Measurements from ENCODE around the gene ROBO1. TPM values are rescaled to one million over a fixed set of nuclear protein-coding genes. Genes with fewer than 3 reads are reported as not detected.
A peak's percentile ranks its signal among the peaks of the same experiment; 100 is the strongest.
"Not testable (repeated sequence)": the region's sequence is repeated elsewhere in the genome, so short reads cannot be mapped to it uniquely, and the experiment has no call there.

The ROBO1 gene
- polyA plus RNA-seq, 10 donors = 36.1 to 76.7 (median 43.2) TPM

DNA sequence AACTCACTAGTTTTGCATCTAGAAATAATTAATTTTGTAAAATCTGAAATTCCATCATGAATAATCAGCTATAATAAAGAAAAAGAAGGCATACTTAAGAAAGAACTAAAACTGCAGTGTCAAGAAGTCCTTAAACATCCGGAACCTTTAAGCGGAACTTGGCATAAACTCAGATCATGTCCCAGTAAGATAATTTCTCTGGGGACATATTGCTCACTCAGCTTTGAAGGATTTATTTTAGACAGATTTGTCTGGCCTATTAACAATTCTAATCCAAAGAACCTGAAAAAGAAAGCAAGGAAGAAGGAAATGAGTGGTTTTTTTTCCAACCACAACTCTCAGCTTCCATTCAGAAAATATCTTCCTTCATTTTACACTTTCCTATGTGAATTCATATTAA is 850.3 kb downstream of the ROBO1 start:
- peak in 1 of 3 donors; percentile 17 for DNase-seq

DNA sequence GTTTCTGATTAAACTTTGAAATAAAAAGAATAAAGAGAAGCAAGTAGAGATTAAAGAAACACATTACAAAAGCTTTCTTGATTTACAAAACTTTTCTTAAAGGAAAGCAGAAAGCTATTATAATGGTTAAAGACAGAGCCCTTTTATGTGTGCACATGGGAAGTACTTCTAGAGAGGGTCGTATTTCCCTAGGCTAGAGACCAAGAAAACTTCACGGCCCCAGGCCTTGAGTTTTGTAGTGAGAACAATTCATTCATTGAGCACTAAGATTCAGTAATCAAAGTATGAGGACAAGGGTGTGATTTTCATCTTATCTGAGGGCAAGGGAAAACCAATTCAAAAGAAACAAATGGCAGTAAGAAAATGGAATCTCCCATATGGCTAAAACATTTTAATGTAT is 854.1 kb downstream of the ROBO1 start:
- DNase-seq = no peak

DNA sequence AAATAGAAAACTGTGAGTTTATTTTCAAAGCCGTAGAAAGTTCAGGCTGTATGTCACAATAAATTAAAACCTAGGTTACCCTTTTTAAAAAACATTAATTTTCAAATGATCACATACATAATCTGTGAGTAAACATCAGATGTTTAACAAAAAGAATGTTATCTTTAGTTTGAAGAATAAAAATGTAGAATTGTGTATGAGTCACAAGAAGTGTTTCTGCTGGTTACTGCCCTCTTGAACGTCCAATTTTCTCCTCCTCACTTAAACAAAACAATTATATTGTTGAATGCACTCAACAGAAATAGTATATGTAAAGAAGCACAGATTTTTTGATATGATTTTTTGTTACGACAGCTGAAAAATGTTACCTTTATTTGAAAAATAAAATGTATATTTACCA is 855.1 kb downstream of the ROBO1 start:
- DNase-seq = no peak

DNA sequence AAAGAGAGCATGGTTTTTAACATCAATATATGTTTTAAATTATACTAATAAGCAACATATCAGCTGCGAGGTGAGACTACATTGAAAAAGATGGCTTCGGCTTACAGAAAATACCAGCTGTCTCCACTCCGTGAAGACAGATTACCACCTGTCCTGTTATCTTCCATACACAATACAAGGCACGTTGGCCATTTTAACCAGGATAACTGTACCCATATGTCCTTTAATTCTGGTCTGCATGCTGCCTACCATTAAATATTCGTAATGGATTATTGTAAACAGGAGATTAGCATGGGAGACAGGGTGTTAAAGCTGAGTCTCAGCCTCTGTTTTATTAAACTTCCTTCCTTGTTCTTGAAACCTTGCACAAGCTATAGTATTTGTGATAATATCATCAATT is 855.5 kb downstream of the ROBO1 start:
- DNase-seq = no peak

DNA sequence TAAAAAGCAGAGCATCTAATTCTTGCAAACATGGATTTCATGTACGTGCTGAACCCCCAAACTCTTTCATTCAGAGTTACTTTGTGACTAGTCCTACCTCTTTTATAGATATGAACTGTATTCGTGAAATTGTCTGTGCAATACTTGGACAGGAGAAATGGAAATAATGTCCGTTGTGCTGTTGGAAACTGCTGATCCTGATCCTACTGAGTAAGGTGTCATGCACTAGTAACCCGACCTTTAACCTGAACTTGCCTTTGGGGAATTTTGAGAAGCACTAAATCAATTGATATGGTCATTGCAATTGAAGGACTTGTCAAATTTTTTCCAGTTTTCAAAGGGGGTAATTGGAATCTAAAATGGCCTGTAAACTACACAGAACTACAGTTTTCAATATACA is 856.4 kb downstream of the ROBO1 start:
- DNase-seq = no peak

DNA sequence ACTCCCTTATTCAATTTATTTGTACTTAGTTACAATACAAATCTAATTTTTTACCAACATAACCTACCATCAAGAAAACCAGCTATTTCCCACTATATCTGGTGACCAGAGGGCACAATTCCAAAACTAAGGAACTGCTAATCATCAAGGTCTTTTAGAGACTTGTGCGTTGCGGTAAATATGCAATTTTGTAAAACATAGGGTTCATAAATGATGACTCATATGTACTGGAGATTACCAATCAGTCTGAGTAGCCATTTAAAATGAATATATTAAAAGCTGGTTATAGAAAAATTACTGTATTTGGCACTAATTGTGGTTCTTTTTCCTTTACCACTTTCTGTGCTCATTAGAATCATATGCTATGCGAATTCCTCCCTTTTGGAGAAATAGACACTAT is 859.6 kb downstream of the ROBO1 start:
- DNase-seq = no peak

DNA sequence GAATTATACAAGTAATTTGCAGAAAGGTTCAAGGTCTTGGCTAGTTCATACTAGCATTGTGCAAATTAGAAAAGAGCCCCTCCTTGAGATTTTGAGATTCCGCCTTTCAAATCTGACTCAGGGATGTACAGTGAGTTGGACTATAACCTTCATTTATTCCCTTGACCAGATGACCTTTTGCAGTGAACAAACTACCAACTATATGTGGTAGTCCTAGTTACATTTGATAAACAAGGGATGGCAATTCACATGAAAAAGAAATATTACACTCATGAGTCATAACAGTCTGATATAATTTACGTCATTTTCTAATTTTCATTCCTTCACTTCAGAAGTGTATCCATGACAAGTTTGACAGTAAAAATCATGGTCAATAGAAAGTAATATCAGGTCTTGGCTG is 860.4 kb downstream of the ROBO1 start:
- no peak for DNase-seq

DNA sequence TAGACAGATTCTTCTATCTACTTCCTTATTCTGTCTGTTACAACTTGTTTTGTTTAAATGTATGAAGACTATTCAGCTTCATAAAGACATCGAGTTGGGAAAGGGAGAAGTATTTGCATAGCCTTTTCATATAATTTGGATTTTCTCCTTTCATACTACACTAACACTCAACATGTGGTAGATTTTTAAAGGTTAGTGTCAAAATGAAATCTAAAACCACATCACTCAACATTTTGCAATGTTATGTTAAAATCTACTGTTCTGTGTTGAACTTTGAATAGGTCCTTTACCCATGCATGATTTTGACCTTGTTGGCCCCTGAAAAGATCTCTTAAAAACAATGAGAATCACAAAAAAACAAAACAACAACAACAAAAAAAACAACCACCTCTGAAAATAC is 860.9 kb downstream of the ROBO1 start:
- no peak for DNase-seq

DNA sequence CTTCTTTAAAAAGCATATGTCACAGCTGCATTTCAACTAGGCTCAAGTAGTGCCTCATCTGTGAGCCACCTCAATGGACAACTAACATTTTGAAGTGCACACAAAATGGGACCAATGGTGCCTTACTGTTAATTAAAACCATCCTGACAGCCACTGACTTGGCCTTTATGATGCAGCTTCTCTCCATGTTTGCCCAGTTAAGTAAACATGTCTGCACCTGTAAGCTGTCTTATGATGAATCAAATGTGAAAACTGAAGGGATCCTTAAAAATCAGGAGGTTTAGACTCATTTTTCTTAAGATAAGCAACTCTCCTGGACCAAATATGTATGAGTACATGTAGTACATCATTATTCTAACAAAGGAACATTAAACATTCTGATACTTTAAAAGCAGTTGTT is 861.6 kb downstream of the ROBO1 start:
- no peak for DNase-seq

DNA sequence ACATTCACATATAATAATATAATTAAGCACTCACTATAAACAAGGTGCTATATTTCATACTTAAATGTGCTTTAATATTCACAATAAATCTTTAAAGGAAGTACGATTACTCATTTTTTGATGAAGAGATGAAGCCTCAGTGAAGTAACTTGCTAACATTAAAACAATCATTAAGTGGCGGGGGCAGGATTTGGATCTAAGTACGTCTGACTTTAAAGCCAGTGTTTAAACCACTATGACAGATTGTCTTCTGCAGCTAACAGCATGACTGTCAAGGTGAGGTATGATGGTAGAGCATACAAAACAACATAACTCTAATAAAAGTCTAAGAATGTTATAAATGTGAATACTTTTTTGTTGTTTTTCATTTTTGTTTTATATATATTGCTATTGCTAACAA is 862.1 kb downstream of the ROBO1 start:
- DNase-seq = no peak

DNA sequence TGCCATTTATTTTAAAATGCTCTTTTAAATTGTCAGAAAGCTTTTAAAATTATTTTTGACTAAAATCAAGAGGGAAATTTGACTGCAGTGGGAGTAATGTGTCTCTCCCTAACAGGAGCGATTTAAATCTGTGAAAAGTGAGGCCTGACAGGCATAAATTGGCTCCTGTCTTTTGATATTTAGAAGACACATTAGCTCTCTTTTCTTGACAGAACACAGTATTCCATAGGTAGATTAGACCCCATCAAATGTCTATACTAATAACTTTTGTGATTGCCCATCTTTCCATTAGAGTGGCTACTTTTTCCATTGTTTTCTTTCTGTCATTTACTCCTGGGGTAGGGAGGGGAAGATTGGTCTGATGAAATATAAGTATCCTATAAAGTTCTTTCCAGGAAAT is 866.3 kb downstream of the ROBO1 start:
- DNase-seq = no peak

DNA sequence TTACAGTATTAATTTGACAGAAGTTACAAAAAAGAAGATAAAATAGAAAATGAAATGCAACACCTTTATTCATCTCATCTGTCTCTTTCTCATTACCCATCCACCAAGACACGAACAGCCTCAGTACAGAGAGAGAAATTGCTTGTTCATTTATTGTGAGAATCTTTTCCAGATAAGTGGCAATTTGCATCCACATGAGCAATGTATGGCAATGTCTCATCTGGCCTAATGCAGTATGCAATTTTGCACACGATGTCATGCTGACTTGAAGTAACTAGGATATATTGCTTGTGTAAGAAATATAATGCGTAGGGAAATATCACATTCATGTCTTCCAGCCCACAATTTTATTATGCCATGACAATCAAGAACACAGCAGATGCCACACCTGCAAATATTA is 866.9 kb downstream of the ROBO1 start:
- DNase-seq = no peak

DNA sequence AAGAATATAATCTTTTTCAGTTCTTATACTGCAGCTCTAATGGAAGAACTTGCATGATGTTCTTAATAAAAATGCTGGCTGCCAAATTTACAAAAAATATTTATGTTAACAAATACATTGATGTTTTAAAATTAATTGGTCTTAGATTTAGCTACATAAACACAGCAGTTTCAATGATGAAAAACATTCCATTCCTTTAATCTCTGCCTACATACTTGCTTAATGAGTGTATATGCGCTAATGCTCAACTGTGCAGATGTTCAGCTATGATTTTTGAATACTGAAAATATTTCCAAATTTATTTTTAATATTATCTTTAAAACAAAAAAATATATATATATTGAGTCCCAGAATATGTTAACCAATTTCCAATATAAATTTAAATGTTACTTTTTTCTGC is 867.4 kb downstream of the ROBO1 start:
- no peak for DNase-seq

DNA sequence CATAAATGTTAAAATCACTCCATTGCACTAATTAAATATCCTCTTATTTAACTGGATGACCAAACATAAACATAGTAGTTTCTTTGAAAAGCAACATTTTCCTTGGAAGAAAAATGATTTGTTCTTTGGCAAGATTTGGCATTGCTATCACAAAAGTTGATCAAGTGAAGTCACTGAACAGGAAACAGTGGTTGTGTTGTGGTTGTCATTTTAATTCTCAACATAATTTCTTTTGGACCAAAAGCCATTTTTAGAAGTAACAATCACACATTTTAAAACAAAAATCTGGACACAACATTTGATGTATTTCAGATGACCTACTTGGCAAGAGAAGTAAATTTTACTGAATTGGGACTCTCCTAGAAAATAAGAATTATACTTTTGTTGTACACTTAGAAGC is 872.3 kb downstream of the ROBO1 start:
- no peak for DNase-seq

DNA sequence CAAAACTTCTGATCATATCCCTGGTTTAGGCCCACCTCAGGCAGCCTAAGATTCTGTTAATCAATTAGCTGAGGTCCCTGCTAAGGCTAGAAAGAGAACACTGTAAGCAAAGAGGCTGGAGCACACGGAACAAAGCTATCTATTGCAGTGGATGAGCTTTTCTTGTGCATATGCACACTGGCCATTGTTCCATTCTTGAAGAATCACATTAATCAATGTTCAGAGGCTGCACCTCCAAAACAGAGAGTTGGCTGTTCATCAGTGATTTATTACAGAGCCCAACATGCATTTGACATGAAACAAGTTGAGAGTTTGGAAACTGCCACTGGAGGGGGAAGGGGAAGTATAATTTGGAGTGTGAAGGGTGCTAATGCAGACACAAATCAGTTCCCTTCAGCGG is 873.0 kb downstream of the ROBO1 start:
- no peak for DNase-seq

DNA sequence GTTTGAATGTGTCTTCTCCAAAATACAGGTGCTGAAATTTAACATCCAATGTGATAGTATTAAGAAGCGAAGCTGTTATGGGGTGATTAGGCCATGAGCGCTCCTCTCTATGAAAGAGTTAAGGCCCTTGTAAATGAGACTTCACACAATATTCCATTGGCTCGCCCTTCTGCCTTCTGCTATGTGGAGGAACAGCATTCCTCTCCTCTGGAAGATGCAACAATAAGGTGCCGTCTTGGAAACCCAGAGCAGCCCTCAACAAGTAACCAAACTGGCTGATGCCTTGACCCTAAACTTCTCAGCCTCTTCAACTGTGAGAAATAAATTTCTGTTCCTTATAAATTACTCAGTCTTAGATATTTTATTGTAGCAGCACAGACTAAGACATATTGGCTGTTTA is 874.6 kb downstream of the ROBO1 start:
- no peak for DNase-seq

DNA sequence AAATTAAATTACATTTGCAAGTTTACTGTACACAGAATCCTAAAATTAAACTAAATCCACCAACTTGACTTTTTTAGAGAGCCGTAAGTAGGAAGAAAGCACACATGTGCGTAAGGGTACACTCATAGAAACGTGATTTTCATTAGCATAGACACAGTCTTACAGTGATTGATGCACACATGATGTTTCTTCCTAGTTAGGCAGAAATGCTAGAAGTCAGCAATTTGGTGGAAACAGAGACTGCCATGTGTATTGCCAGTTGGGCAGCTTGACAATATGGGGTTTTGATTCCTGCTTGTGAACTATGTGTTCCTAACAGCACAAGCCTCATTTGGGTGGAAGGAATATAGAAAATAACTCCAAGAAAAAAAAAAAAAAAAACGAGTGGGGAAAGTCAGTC is 878.5 kb downstream of the ROBO1 start:
- DNase-seq = no peak

DNA sequence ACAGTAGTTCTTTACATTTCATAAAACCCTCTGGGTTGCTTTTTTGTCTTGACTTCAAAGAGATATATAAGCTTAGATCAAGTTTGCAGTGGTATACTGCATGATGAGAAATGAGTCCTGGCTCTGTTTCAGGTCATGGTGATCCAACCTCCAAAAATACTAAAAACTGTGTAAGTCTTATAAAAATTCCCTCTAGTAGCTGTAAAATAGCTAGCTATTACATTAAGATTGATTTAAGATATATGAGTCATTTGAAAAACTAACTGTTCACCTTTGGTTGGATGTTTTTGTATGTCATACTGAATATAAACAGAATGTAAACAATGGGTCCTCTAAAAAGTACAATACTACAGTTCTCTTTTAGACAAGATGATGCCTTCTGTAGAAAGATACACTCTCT is 879.2 kb downstream of the ROBO1 start:
- DNase-seq = no peak

DNA sequence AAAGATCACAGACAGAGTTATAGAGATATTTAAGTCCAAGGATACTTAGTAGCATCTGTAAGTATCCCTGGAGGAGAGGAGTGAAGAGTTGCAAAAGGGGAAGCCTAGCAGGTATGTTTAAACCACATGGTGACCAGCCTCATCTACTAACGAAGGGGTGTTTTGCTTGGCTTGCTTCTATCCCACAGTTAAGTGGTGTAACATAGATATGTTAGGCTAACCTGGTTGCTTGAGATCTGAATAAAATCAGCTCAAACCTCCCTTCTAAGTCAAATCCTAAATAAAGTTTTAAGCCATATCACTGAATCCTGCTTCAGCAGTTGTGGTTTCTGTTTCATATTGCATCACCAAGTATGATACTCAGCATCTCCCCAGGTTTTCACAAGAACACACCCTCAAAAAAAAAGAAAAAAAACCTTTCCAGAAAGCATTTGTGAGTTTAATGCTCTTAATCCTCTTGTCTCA is 880.2 kb downstream of the ROBO1 start:
- DNase-seq = no peak

DNA sequence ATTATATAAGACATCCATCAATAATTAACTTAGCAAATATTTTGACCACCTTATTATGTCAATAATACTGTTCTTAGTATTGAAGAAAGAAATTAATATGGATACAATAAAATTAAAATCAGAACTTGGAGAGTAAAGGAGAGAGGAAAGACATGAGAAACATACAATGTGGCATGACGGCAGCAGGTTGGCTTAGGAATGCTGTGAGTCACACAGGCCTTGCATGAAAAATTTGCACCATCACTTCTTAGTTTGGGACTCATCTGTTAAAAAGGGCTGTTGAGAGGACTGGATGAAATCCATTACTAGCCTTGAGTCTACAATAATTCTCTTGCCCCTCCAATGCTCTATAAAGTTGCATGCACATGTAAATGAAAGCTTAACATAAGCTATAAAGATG is 880.8 kb downstream of the ROBO1 start:
- no peak for DNase-seq

DNA sequence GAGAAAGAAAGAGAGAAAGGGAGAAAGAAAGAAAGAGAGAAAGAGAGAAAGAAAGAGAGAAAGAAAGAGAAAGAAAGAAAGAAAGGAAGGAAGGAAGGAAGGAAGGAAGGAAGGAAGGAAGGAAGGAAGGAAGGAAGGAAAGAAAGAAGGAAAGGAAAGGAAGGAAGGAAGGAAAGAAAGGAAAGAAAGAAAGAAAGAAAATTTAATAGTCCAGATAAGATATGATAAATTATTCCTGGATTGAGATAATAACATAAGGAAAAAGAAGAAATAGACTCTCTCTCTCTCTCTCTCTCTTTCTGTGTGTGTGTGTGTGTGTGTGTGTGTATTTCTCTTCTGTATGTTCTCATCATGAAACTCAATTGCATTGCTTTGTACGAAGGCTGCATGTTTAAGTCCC is 883.2 kb downstream of the ROBO1 start:
- DNase-seq = not testable (repeated sequence)

DNA sequence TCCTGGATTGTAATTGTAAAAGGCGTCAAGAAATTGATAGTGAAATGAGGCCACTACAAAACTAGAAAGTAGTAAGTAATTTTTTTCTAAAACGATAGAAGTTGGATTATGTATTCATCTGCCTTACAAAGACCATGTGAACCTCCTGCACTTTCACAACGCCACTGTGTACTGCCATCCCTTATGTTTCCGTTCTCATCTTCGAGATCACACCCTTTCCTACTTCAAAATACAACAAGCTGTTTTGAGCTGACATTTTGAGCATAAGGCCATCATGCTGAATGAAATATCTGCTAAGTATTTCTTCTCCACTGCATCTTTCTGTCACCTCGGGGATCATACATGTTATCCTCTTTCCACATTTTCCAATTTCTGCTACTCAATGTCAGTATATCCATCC is 885.5 kb downstream of the ROBO1 start:
- DNase-seq = no peak

DNA sequence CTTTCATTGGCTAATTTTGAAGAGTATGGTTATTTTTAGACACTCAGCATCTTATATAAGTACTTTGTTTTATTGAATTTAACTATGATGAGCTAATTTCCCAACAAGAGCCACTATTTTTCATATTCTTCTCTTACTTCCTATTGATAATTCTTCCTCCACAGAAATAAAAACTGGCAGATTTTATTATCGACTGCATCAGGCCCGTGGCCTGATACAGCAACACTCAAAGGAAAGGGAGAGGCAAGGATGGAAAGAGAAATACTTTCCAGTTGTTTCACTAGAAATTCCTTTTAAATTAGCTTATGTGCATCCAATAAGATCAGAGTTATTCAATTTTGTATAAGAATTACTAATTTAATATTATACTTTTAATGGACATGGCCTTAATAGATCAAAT is 886.3 kb downstream of the ROBO1 start:
- DNase-seq = peak in 2 of 3 donors; percentile 37 to 54

DNA sequence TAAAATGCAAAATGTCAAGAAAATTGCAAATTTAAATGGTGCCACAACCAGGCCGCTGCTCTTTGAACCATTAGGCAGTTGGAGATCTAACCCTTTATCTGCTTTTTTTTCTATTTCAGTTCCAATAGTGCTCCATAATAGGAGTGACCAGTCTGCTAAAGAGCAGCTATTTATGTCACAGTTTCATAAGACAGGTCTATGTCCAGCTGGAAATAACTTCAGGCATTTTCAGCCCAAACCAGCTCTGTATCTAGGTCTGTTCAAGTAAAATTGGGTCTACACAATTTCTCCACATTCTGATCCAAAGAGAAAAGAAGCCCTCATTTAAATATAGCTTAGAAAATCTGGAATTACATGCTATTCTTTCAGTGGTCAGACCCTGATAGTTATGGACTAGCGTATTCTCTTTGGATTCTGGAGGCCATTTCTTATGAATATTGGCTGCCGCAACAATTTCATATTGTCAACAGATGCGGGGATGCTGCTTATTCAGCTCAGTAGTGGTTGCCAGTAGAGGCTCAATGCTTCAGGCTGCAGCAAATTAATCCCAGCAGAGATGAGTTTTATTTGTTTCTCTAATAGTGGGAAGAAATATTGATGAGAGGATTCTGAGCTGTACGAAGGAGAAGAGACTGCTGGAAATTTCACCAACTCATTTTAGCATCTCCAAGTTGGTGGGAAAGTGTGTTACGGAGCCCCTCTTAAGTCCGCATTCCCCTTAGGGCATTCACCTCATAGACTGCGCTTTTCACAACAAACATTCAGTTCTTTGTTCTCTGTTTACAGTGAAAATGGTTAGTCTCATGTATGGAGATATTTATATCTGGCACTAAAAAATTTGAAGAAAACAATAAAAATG is 887.0 kb downstream of the ROBO1 start:
- peak; percentile 80 to 92 (median 81) for DNase-seq
